ENCODE data around the gene EHMT1. TPM values are rescaled to one million over a fixed set of nuclear protein-coding genes. Genes with fewer than 3 reads are reported as not detected.
"Not testable (repeated sequence)": the region's sequence is repeated elsewhere in the genome, so short reads cannot be mapped to it uniquely, and the experiment has no call there.

The EHMT1 gene
- total RNA-seq, 2 experiments from 2014 or later: 111 to 118 TPM

DNA sequence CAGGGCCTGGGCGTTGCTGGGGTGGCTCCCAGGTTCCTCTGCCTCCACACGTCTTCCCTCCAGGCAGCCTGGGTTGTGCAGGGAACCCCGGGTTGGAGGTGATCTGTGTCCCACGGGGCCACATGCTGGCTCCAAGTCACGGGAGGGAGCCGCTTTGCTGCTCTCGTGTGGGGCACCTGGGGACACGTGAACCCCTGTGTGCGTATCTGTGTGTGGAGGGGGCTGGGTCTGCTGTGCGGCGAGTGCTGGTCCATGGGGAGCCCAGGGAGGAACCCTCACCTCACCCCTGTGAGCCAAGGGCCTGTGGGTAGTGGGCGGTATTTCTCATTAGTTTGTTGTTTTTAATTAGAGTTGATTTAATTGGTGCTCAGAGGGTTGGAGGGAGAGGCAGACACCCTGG lies 266.3 kb downstream of the EHMT1 start:
- H3K4me3 Mint-ChIP-seq; H3K36me3 Mint-ChIP-seq; H3K4me1 Mint-ChIP-seq; DNase-seq; H3K27ac Mint-ChIP-seq; POLR2A ChIA-PET; H3K27me3 Mint-ChIP-seq; ATAC-seq (ENCODE audit: low read depth); H3K9me3 Mint-ChIP-seq: not testable (repeated sequence)

Small RNA genes lying within 50 kb of the gene (microRNA-seq; reads per million reads assigned to microRNA genes)
- 2.1 reads per million for gene MIR602

Other genes starting within 250 kb of the EHMT1 start
- 10 to 100 TPM; 23.4 to 24.7 TPM for gene EXD3, start 195.8 kb upstream of the EHMT1 start, total RNA-seq
- 1 to 10 TPM; 2.8 to 3.7 TPM for gene NOXA1, start 195.6 kb upstream of the EHMT1 start, total RNA-seq
- not detected for gene ENTPD8, start 177.6 kb upstream of the EHMT1 start, total RNA-seq
- 10 to 100 TPM; 54.3 to 58.4 TPM for gene NSMF, start 159.7 kb upstream of the EHMT1 start, total RNA-seq
- 1 to 10 TPM; 5.6 to 7.0 TPM for gene PNPLA7, start 68.6 kb upstream of the EHMT1 start, total RNA-seq
- gene MRPL41, start 67.1 kb upstream of the EHMT1 start, total RNA-seq: 10 to 100 TPM; 58.8 to 64.4 TPM
- gene DPH7, start 40.1 kb upstream of the EHMT1 start, total RNA-seq: 10 to 100 TPM; 49.1 to 49.2 TPM
- gene ZMYND19, start 28.5 kb upstream of the EHMT1 start, total RNA-seq: 10 to 100 TPM; 31.3 to 33.0 TPM
- 10 to 100 TPM; 62.8 to 64.6 TPM for gene ARRDC1, start 13.3 kb upstream of the EHMT1 start, total RNA-seq